Memory B cell (primary cell): ENCODE data around the gene PRKAA1.
"Not testable (repeated sequence)": the region's sequence is repeated elsewhere in the genome, so short reads cannot be mapped to it uniquely, and the experiment has no call there.

ENCODE experiments used
- ATAC-seq: fragments of 150-1000 bp; cut with Tn5 transposase; 2 replicates; pipeline ENCODE4 v1.10.0; 2021; ENCODE audit warnings: low read depth, mild to moderate bottlenecking, moderate library complexity
- DNase-seq, 2 donors: peaks; one replicate each; pipeline ENCODE4 v3.0.0; 2022; ENCODE audit warnings: low spot score in 2 of 2
- H3K27ac Mint-ChIP-seq: one replicate; pipeline ENCODE4 v1.8.0; 2022; ENCODE audit warnings: mild to moderate bottlenecking, moderate library complexity, mixed read lengths
- H3K27me3 Mint-ChIP-seq: one replicate; pipeline ENCODE4 v1.8.0; 2022; ENCODE audit warnings: mixed read lengths
- H3K36me3 Mint-ChIP-seq: one replicate; pipeline ENCODE4 v1.8.0; 2022; ENCODE audit warnings: mild to moderate bottlenecking, mixed read lengths
- H3K4me1 Mint-ChIP-seq: one replicate; pipeline ENCODE4 v1.8.0; 2022; ENCODE audit warnings: mixed read lengths
- H3K4me3 Mint-ChIP-seq: one replicate; pipeline ENCODE4 v1.8.0; 2022; ENCODE audit warnings: mild to moderate bottlenecking, moderate library complexity, mixed read lengths
- H3K9me3 Mint-ChIP-seq: one replicate; pipeline ENCODE4 v1.8.0; 2022; ENCODE audit warnings: mixed read lengths

The PRKAA1 gene

GRCh38 chr5:40829748-40830533 lies 31.8 kb upstream of the PRKAA1 start:
- DNase-seq (no peak), ATAC-seq (no peak)
- Mint-ChIP-seq H3K4me3 (no peak overlapping the region), H3K27me3 (no peaks in the 10 kb centered on the region), H3K27ac (no peak overlapping the region), H3K4me1 (peaks cover 32% of the 10 kb centered on the region), H3K36me3 (peaks cover 36% of the 10 kb centered on the region), H3K9me3 (no peaks in the 10 kb centered on the region)

GRCh38 chr5:40828690-40829661 lies 30.8 kb upstream of the PRKAA1 start:
- DNase-seq (no peak), ATAC-seq (no peak)
- Mint-ChIP-seq H3K36me3 (peaks cover 32% of the 10 kb centered on the region), H3K27me3 (no peaks in the 10 kb centered on the region), H3K4me1 (peaks cover 26% of the 10 kb centered on the region), H3K9me3 (no peaks in the 10 kb centered on the region), H3K4me3 (no peak overlapping the region), H3K27ac (peak overlapping the region; percentile 62)

- ATAC-seq = no peak
These were observed 30.0 kb upstream of the PRKAA1 start for GRCh38 chr5:40828021-40828631.

GRCh38 chr5:40827188-40827977 lies 29.2 kb upstream of the PRKAA1 start:
- Mint-ChIP-seq H3K36me3 (peaks cover 29% of the 10 kb centered on the region), H3K4me1 (peaks cover 14% of the 10 kb centered on the region), H3K27ac (no peak overlapping the region), H3K9me3 (no peaks in the 10 kb centered on the region), H3K27me3 (no peaks in the 10 kb centered on the region), H3K4me3 (no peak overlapping the region)
- no peak for ATAC-seq
- DNase-seq = no peak

More at GRCh38 chr5:40828021-40828631, 30.0 kb upstream of the PRKAA1 start:
- H3K27me3 Mint-ChIP-seq = no peaks in the 10 kb centered on the region
- no peak overlapping the region for H3K4me3 Mint-ChIP-seq
- no peak for DNase-seq
- H3K27ac Mint-ChIP-seq = no peak overlapping the region
- no peaks in the 10 kb centered on the region for H3K9me3 Mint-ChIP-seq
- peaks cover 29% of the 10 kb centered on the region for H3K36me3 Mint-ChIP-seq
- H3K4me1 Mint-ChIP-seq = peaks cover 20% of the 10 kb centered on the region

- no peak for DNase-seq
- no peak for ATAC-seq
- Mint-ChIP-seq H3K36me3 (peaks cover 23% of the 10 kb centered on the region), H3K4me3 (no peak overlapping the region), H3K27ac (no peak overlapping the region), H3K9me3 (no peaks in the 10 kb centered on the region), H3K4me1 (peaks cover 8% of the 10 kb centered on the region), H3K27me3 (no peaks in the 10 kb centered on the region)
These were observed 28.5 kb upstream of the PRKAA1 start for GRCh38 chr5:40826489-40827187.

GRCh38 chr5:40825461-40826043 lies 27.4 kb upstream of the PRKAA1 start:
- H3K4me1 Mint-ChIP-seq, H3K27ac Mint-ChIP-seq, H3K4me3 Mint-ChIP-seq, H3K27me3 Mint-ChIP-seq, H3K9me3 Mint-ChIP-seq, ATAC-seq, DNase-seq: not testable (repeated sequence)
- H3K36me3 Mint-ChIP-seq = peaks cover 19% of the 10 kb centered on the region

GRCh38 chr5:40823459-40823858 lies 25.3 kb upstream of the PRKAA1 start:
- ATAC-seq (no peak), DNase-seq (no peak)
- Mint-ChIP-seq H3K9me3 (no peaks in the 10 kb centered on the region), H3K27ac (no peak overlapping the region), H3K36me3 (peaks cover 8% of the 10 kb centered on the region), H3K27me3 (no peaks in the 10 kb centered on the region), H3K4me3 (no peak overlapping the region), H3K4me1 (no peaks in the 10 kb centered on the region)

GRCh38 chr5:40813698-40814281 lies 15.6 kb upstream of the PRKAA1 start:
- Mint-ChIP-seq H3K27me3 (no peaks in the 10 kb centered on the region), H3K4me3 (no peak overlapping the region)
- no peak for DNase-seq

GRCh38 chr5:40812125-40812524 lies 14.0 kb upstream of the PRKAA1 start:
- DNase-seq (no peak), ATAC-seq (no peak)
- no peaks in the 10 kb centered on the region for H3K4me1 Mint-ChIP-seq
- H3K27ac Mint-ChIP-seq = no peak overlapping the region
- no peaks in the 10 kb centered on the region for H3K9me3 Mint-ChIP-seq
- no peak overlapping the region for H3K4me3 Mint-ChIP-seq
- H3K36me3 Mint-ChIP-seq = no peaks in the 10 kb centered on the region
- no peaks in the 10 kb centered on the region for H3K27me3 Mint-ChIP-seq

More at GRCh38 chr5:40813698-40814281, 15.6 kb upstream of the PRKAA1 start:
- Mint-ChIP-seq H3K36me3 (no peaks in the 10 kb centered on the region), H3K4me1 (no peaks in the 10 kb centered on the region), H3K9me3 (no peaks in the 10 kb centered on the region), H3K27ac (no peak overlapping the region)
- no peak for ATAC-seq

- Mint-ChIP-seq H3K27me3 (peaks cover 1% of the 10 kb centered on the region), H3K9me3 (no peaks in the 10 kb centered on the region), H3K4me1 (peaks cover 2% of the 10 kb centered on the region), H3K36me3 (no peaks in the 10 kb centered on the region), H3K4me3 (no peak overlapping the region), H3K27ac (no peak overlapping the region)
- ATAC-seq (no peak), DNase-seq (no peak)
These were observed 3.8 kb upstream of the PRKAA1 start for GRCh38 chr5:40801771-40802562.

- Mint-ChIP-seq H3K27ac (peak overlapping the region; percentile 93), H3K36me3 (peaks cover 3% of the 10 kb centered on the region), H3K4me3 (peak overlapping the region; percentile 35), H3K27me3 (no peaks in the 10 kb centered on the region), H3K9me3 (no peaks in the 10 kb centered on the region), H3K4me1 (peaks cover 16% of the 10 kb centered on the region)
- no peak for DNase-seq
- no peak for ATAC-seq
These were observed 1.1 kb upstream of the PRKAA1 start for GRCh38 chr5:40799258-40799657.

GRCh38 chr5:40798801-40799210 lies 632 bp upstream of the PRKAA1 start:
- Mint-ChIP-seq H3K36me3 (peaks cover 3% of the 10 kb centered on the region), H3K27ac (peak overlapping the region; percentile 93), H3K4me1 (peaks cover 19% of the 10 kb centered on the region), H3K27me3 (no peaks in the 10 kb centered on the region), H3K9me3 (no peaks in the 10 kb centered on the region), H3K4me3 (peak overlapping the region; percentile 93)
- DNase-seq (no peak), ATAC-seq (no peak)
